SK-N-SH (cell line): ENCODE results near the gene GPRC5C. TPM values are rescaled to one million over a fixed set of nuclear protein-coding genes. Genes with fewer than 3 reads are reported as not detected.

Experiments
- CTCF ChIA-PET: fragments of 300-600, 350-600 bp; formaldehyde crosslinking; extraction: SDS; loops from one replicate; lab custom pipeline; 2021; lab: Yijun Ruan, JAX
- POLR2A ChIA-PET: fragments of 350-600 bp; sonication (Branson Sonifier 250); formaldehyde crosslinking; extraction: SDS; loops from one replicate; lab custom pipeline; 2020; ENCODE audit warnings: antibody characterized with exemption, inconsistent platforms; lab: Yijun Ruan, JAX
- DNase-seq: peaks from one replicate; pipeline ENCODE4 v3.0.0; 2012
- H2AFZ ChIP-seq: fragments of 200-600 bp; sonication (generic); 2 replicates; pipeline ENCODE4 v1.8.1; 2016; ENCODE audit warnings: antibody characterized with exemption, mild to moderate bottlenecking, low read depth
- H3F3A ChIP-seq: fragments of 200-600 bp; sonication (generic); replicated peaks from 2 replicates; pipeline ENCODE3; 2016; ENCODE audit warnings: antibody characterized with exemption, mild to moderate bottlenecking; ENCODE audit not compliant: insufficient read depth
- H3K27ac ChIP-seq, 2 experiments: fragments of 200-500 bp in 1 of 2; fragments of 200-600 bp in 1 of 2; sonication (Bioruptor generic) in 1 of 2; sonication (generic), shearing (Covaris generic) in 1 of 2; 2 replicates each; pipeline versions ENCODE4 v1.5.1 to v1.6.1; 2014 to 2016; ENCODE audit warnings: low read depth in 2 of 2, inconsistent platforms in 1 of 2, low read length in 1 of 2, mild to moderate bottlenecking in 1 of 2, mixed read lengths in 1 of 2
- H3K27me3 ChIP-seq: fragments of 200-600 bp; sonication (generic), shearing (Covaris generic); 2 replicates; pipeline ENCODE4 v1.6.1; 2016; ENCODE audit warnings: mixed run types; ENCODE audit not compliant: insufficient read depth
- H3K36me3 ChIP-seq, 2 experiments: fragments of 200-500 bp in 1 of 2; fragments of 200-600 bp in 1 of 2; sonication (Bioruptor generic) in 1 of 2; sonication (generic) in 1 of 2; replicated peaks in 1 of 2; 2 replicates each; pipeline versions ENCODE3 to v1.5.1; 2014 to 2016; ENCODE audit warnings: low read length in 1 of 2, mild to moderate bottlenecking in 1 of 2; ENCODE audit not compliant: insufficient read depth in 2 of 2, control insufficient read depth in 1 of 2
- H3K4me1 ChIP-seq, 2 experiments: fragments of 200-500 bp in 1 of 2; fragments of 200-600 bp in 1 of 2; sonication (Bioruptor generic) in 1 of 2; sonication (generic), shearing (Covaris generic) in 1 of 2; 2 replicates each; pipeline versions ENCODE4 v1.5.1 to v1.6.1; 2014 to 2016; ENCODE audit warnings: low read depth in 1 of 2, low read length in 1 of 2, mixed run types in 1 of 2; ENCODE audit not compliant: insufficient read depth in 2 of 2, control insufficient read depth in 1 of 2
- H3K4me2 ChIP-seq: fragments of 200-600 bp; sonication (generic), shearing (Covaris generic); 2 replicates; pipeline ENCODE4 v1.6.1; 2017; ENCODE audit warnings: mixed run types
- H3K4me3 ChIP-seq, 2 experiments: fragments of 200-500 bp in 1 of 2; fragments of 200-600 bp in 1 of 2; sonication (Bioruptor generic) in 1 of 2; sonication (generic), shearing (Covaris generic) in 1 of 2; 2 replicates each; pipeline versions ENCODE4 v1.5.1 to v1.8.1; 2014 to 2016; ENCODE audit warnings: low read depth in 2 of 2, inconsistent platforms in 1 of 2, low read length in 1 of 2, mild to moderate bottlenecking in 1 of 2, mixed read lengths in 1 of 2, moderate library complexity in 1 of 2
- H3K79me2 ChIP-seq: fragments of 200-600 bp; sonication (generic); 2 replicates; pipeline ENCODE4 v1.8.1; 2017; ENCODE audit warnings: mild to moderate bottlenecking; ENCODE audit not compliant: insufficient read depth
- H3K9ac ChIP-seq: fragments of 200-600 bp; sonication (generic); 2 replicates; pipeline ENCODE4 v1.6.1; 2017; ENCODE audit warnings: mixed run types
- H3K9me2 ChIP-seq: fragments of 200-600 bp; sonication (generic); 2 replicates; pipeline ENCODE4 v1.6.1; 2017; ENCODE audit warnings: mixed run types
- H3K9me3 ChIP-seq: fragments of 200-600 bp; sonication (generic); 2 replicates; pipeline ENCODE4 v1.6.1; 2017; ENCODE audit warnings: mixed run types, mild to moderate bottlenecking, moderate library complexity
- H4K20me1 ChIP-seq: fragments of 200-600 bp; sonication (generic); 2 replicates; pipeline ENCODE4 v1.6.1; 2017; ENCODE audit warnings: mild to moderate bottlenecking, mixed run types; ENCODE audit not compliant: insufficient read depth
- ELF1 ChIP-seq: IDR thresholded peaks from 2 replicates; pipeline ENCODE4 v1.4.0; 2012
- EP300 ChIP-seq, 2 experiments: IDR thresholded peaks; 2 replicates each; pipeline versions ENCODE4 v1.4.0 to v1.6.1; 2012; ENCODE audit warnings: borderline replicate concordance in 1 of 2, low read depth in 1 of 2, low read length in 1 of 2
- FOSL2 ChIP-seq: IDR thresholded peaks from 2 replicates; pipeline ENCODE4 v1.4.0; 2012; ENCODE audit warnings: low read depth, mild to moderate bottlenecking, moderate library complexity, borderline replicate concordance
- FOXJ3 ChIP-seq: sonication (generic); formaldehyde crosslinking; IDR thresholded peaks from 2 replicates; pipeline ENCODE4 v1.5.1; 2020; ENCODE audit warnings: mild to moderate bottlenecking, missing genetic modification reagents
- MEF2A ChIP-seq: IDR thresholded peaks from 2 replicates; pipeline ENCODE4 v1.4.0; 2012; ENCODE audit warnings: low read depth, borderline replicate concordance
- MXI1 ChIP-seq: IDR thresholded peaks from 2 replicates; pipeline ENCODE4 v1.6.1; 2012; ENCODE audit warnings: mild to moderate bottlenecking, low read depth, low read length, improper control_type of control experiment
- NFIC ChIP-seq: IDR thresholded peaks from 2 replicates; pipeline ENCODE4 v1.4.0; 2012; ENCODE audit warnings: borderline replicate concordance
- RAD21 ChIP-seq: IDR thresholded peaks from 2 replicates; pipeline ENCODE4 v1.6.1; 2012; ENCODE audit warnings: mild to moderate bottlenecking, low read length
- RFX5 ChIP-seq: IDR thresholded peaks from 2 replicates; pipeline ENCODE4 v1.6.1; 2012; ENCODE audit warnings: mild to moderate bottlenecking, improper control_type of control experiment, low read length
- SIN3A ChIP-seq: IDR thresholded peaks from 2 replicates; pipeline ENCODE4 v1.6.1; 2012; ENCODE audit warnings: low read depth, mild to moderate bottlenecking, low read length, moderate library complexity, borderline replicate concordance
- SMC3 ChIP-seq: IDR thresholded peaks from 2 replicates; pipeline ENCODE4 v1.6.1; 2012; ENCODE audit warnings: low read depth, low read length, improper control_type of control experiment
- TAF1 ChIP-seq: IDR thresholded peaks from 2 replicates; pipeline ENCODE4 v1.6.1; 2012; ENCODE audit warnings: low read depth, mild to moderate bottlenecking, low read length, moderate library complexity, borderline replicate concordance
- TCF12 ChIP-seq: IDR thresholded peaks from 2 replicates; pipeline ENCODE4 v1.4.0; 2012
- WGBS: methylation state at CpG from one replicate; pipeline ENCODE4 v1.1.6; 2017; ENCODE audit warnings: low lambda C conversion rate; 5-methylcytosine and 5-hydroxymethylcytosine counted together
- polyA plus RNA-seq, 3 experiments: library from polyadenylated mRNA; depleted of rRNA; stranded (reverse); fragments of >200 nt; gene quantifications; 2 replicates each; pipeline ENCODE4 v1.2.3, GENCODE V29; 2012
- TF ChIP-seq, protein P1 (sequence below): IDR thresholded peaks from 2 replicates; pipeline ENCODE4 v1.4.0; 2012; ENCODE audit warnings: low read depth
- TF ChIP-seq, protein P2 (sequence below): fragments of 150-350 bp; IDR thresholded peaks from 2 replicates; pipeline ENCODE4 v1.6.1; 2017; ENCODE audit warnings: antibody characterized with exemption, low read length, low read depth, borderline replicate concordance
- TF ChIP-seq, protein P3 (sequence below): IDR thresholded peaks from 2 replicates; pipeline ENCODE4; 2012

Gene GPRC5C
- polyA plus RNA-seq, 1 of the 3 experiments (the other 2 are of a cell fraction), result not detected

DNA sequence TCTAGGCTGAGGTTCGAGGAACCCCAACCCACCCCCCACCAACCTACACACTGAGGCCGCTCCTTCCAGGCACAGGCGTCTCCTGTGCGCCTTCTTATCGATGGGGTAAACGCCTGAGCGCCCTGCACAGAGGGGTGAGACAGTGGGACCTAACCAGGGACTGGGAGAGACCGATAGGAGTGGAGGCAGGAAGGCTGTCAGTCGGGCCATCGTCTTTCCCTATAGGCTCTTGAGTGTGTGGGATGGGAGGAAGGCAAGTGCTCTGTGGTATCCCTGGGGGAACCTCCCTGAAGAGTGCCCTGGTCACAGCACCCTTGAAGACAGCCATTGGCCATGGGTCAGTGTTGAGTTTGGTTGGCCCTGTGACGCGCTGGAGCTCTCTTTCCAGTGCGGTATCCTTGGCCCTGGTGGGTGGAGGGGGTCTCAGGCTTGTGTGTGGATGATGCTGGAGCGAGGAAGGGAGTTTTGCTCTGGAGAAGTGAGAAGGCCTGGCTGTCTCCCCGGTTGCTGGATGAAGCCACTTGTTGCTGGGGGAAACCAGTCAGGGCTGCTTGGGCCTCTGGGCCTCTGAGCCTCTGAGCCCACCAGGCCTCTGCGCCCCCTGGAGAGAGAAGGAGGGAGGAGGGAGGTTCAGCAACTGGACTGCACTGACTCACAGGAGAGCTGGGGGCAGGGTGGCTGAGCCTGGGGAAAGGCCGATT lies 1.7 kb downstream of the GPRC5C start:
- H4K20me1 ChIP-seq, result no peaks in the 10 kb centered on the region
- H3K4me2 ChIP-seq, result no peak overlapping the region
- no peak overlapping the region for H3K9ac ChIP-seq
- H2AFZ ChIP-seq, result no peak overlapping the region
- H3K9me3 ChIP-seq, result peaks cover 10% of the 10 kb centered on the region; the same call in 1 of the 2 replicates
- H3K27me3 ChIP-seq, result no peaks in the 10 kb centered on the region
- no peak for DNase-seq
- ChIA-PET CTCF (interaction anchor here (0.7 to 6.3 kb wide), 7 partner anchors 10 to 66 kb away, joined by 3 to 30 read pairs (median 4); partner anchors contain the start of gene GPR142), POLR2A (no interaction called here)
- H3F3A ChIP-seq, result peaks cover 3% of the 10 kb centered on the region
- H3K4me3 ChIP-seq, result no peak overlapping the region
- no peaks in the 10 kb centered on the region for H3K79me2 ChIP-seq
- H3K4me1 ChIP-seq, result peaks cover 0 to 11% of the 10 kb centered on the region in 2 experiments; a peak in 1 of 4 replicates
- TF ChIP-seq FOSL2, result no peak
- TF ChIP-seq RAD21, result no peak
- no peak for TF ChIP-seq ELF1
- TF ChIP-seq MEF2A, result no peak
- no peak for TF ChIP-seq EP300 (IDR thresholded peaks at IDR 0.05; ENCODE audit: borderline replicate concordance in 1 of 2, low read depth in 1 of 2, low read length in 1 of 2)
- no peak for TF ChIP-seq TCF12
- TF ChIP-seq, protein P1, sequence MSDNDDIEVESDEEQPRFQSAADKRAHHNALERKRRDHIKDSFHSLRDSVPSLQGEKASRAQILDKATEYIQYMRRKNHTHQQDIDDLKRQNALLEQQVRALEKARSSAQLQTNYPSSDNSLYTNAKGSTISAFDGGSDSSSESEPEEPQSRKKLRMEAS, result no peak
- TF ChIP-seq MXI1, result no peak
- no peak for TF ChIP-seq TAF1
- TF ChIP-seq, protein P2, sequence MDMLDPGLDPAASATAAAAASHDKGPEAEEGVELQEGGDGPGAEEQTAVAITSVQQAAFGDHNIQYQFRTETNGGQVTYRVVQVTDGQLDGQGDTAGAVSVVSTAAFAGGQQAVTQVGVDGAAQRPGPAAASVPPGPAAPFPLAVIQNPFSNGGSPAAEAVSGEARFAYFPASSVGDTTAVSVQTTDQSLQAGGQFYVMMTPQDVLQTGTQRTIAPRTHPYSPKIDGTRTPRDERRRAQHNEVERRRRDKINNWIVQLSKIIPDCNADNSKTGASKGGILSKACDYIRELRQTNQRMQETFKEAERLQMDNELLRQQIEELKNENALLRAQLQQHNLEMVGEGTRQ, result no peak
- TF ChIP-seq FOXJ3, result no peak
- TF ChIP-seq SIN3A, result no peak
- TF ChIP-seq SMC3, result no peak
- no peak for TF ChIP-seq NFIC
- no peak for TF ChIP-seq RFX5
- TF ChIP-seq, protein P3, sequence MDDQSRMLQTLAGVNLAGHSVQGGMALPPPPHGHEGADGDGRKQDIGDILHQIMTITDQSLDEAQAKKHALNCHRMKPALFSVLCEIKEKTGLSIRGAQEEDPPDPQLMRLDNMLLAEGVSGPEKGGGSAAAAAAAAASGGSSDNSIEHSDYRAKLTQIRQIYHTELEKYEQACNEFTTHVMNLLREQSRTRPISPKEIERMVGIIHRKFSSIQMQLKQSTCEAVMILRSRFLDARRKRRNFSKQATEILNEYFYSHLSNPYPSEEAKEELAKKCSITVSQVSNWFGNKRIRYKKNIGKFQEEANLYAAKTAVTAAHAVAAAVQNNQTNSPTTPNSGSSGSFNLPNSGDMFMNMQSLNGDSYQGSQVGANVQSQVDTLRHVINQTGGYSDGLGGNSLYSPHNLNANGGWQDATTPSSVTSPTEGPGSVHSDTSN, result no peak
- WGBS, result 49% methylated on average over 17 of the region's 17 CpGs
- H3K9me2 ChIP-seq, result no peaks in the 10 kb centered on the region
- H3K36me3 ChIP-seq, result no peaks in the 10 kb centered on the region
- no peak overlapping the region for H3K27ac ChIP-seq
